GM23338 (cell line): ENCODE results near the gene AMZ1. TPM values are rescaled to one million over a fixed set of nuclear protein-coding genes. Genes with fewer than 3 reads are reported as not detected.

Source experiments
- ATAC-seq: fragments of 200-7000 bp; cut with Tn5 transposase; 3 replicates; pipeline ENCODE4 v1.9.1; 2020
- DNase-seq: peaks from one replicate; pipeline ENCODE4 v3.0.0-alpha.2; 2015; ENCODE audit warnings: low spot score
- H2AFZ ChIP-seq: fragments of 200-600 bp; sonication (generic); 2 replicates; pipeline ENCODE4 v1.8.0; 2016; ENCODE audit warnings: antibody characterized with exemption, mild to moderate bottlenecking, moderate library complexity
- H3F3A ChIP-seq: fragments of 200-600 bp; sonication (generic); replicated peaks from 2 replicates; pipeline ENCODE4 v1.8.0; 2017; ENCODE audit warnings: antibody characterized with exemption, mixed run types, low read depth
- H3K27ac ChIP-seq: fragments of 200-600 bp; sonication (generic); 2 replicates; pipeline ENCODE4 v1.6.1; 2016; ENCODE audit warnings: low read depth
- H3K27me3 ChIP-seq: fragments of 200-600 bp; sonication (generic); 2 replicates; pipeline ENCODE4 v1.8.0; 2016; ENCODE audit warnings: mild to moderate bottlenecking, mixed run types, moderate library complexity; ENCODE audit not compliant: insufficient read depth
- H3K36me3 ChIP-seq: fragments of 200-600 bp; sonication (generic); 2 replicates; pipeline ENCODE4 v1.8.0; 2016; ENCODE audit warnings: mild to moderate bottlenecking; ENCODE audit not compliant: insufficient read depth
- H3K4me1 ChIP-seq: fragments of 200-600 bp; sonication (generic); 2 replicates; pipeline ENCODE4 v1.8.0; 2016; ENCODE audit warnings: mild to moderate bottlenecking, moderate library complexity; ENCODE audit not compliant: insufficient read depth
- H3K4me2 ChIP-seq: fragments of 200-600 bp; sonication (generic); 2 replicates; pipeline ENCODE4 v1.7.1; 2017; ENCODE audit warnings: mixed run types
- H3K4me3 ChIP-seq: fragments of 200-600 bp; sonication (generic); 2 replicates; pipeline ENCODE4 v1.6.1; 2016; ENCODE audit warnings: mixed run types
- H3K79me2 ChIP-seq: fragments of 200-600 bp; sonication (generic); replicated peaks from 2 replicates; pipeline ENCODE4 v1.8.0; 2017; ENCODE audit warnings: mild to moderate bottlenecking; ENCODE audit not compliant: insufficient read depth
- H3K9me2 ChIP-seq: fragments of 200-600 bp; sonication (generic); 2 replicates; pipeline ENCODE4 v1.8.0; 2017; ENCODE audit not compliant: insufficient read depth
- H4K20me1 ChIP-seq: fragments of 200-600 bp; sonication (generic); replicated peaks from 2 replicates; pipeline ENCODE4 v1.8.0; 2017; ENCODE audit warnings: mild to moderate bottlenecking; ENCODE audit not compliant: insufficient read depth
- H3K27ac Mint-ChIP-seq: 2 replicates; pipeline ENCODE4 v1.8.0; 2020; ENCODE audit warnings: inconsistent platforms, mild to moderate bottlenecking, moderate library complexity, mixed read lengths
- H3K27me3 Mint-ChIP-seq: 3 replicates; pipeline ENCODE4 v1.8.0; 2022; ENCODE audit warnings: low read depth, mild to moderate bottlenecking, moderate library complexity, mixed read lengths, inconsistent platforms; ENCODE audit not compliant: insufficient read depth, poor library complexity
- H3K36me3 Mint-ChIP-seq: 3 replicates; pipeline ENCODE4 v1.8.0; 2021; ENCODE audit warnings: low read depth, mild to moderate bottlenecking, inconsistent platforms, moderate library complexity, mixed read lengths
- H3K4me1 Mint-ChIP-seq: 3 replicates; pipeline ENCODE4 v1.8.0; 2020; ENCODE audit warnings: mild to moderate bottlenecking, inconsistent platforms, mixed read lengths
- H3K4me3 Mint-ChIP-seq: 3 replicates; pipeline ENCODE4 v1.8.0; 2021; ENCODE audit warnings: moderate library complexity, mild to moderate bottlenecking, inconsistent platforms, mixed read lengths
- H3K9me3 Mint-ChIP-seq: 3 replicates; pipeline ENCODE4 v1.8.0; 2020; ENCODE audit warnings: moderate library complexity, mild to moderate bottlenecking, inconsistent platforms, mixed read lengths
- CREB1 ChIP-seq: fragments of 250-450 bp; sonication (Bioruptor Pico); IDR thresholded peaks from 2 replicates; pipeline ENCODE4 v1.5.0; 2020; ENCODE audit warnings: low read depth, mild to moderate bottlenecking, moderate library complexity
- NANOG ChIP-seq: IDR thresholded peaks from 2 replicates; pipeline ENCODE4 v1.6.1; 2016; ENCODE audit warnings: antibody characterized with exemption, borderline replicate concordance
- ZNF114 ChIP-seq: fragments of 250-450 bp; sonication (Bioruptor Pico); IDR thresholded peaks from 2 replicates; pipeline ENCODE4 v1.5.0; 2020; ENCODE audit warnings: mild to moderate bottlenecking, moderate library complexity
- polyA plus RNA-seq: library from polyadenylated mRNA; unstranded; fragments of >200 nt; fragmentation: Nextera tagmentation; extraction: Ambion mirVana; gene quantifications from 2 replicates; pipeline ENCODE4 v1.2.1, GENCODE V29; 2016
- total RNA-seq: library from RNA; depleted of rRNA; stranded (reverse); fragments of >200 nt; shearing (Covaris generic); gene quantifications from 2 replicates; pipeline ENCODE4 v1.2.3, GENCODE V29; 2014
- TF ChIP-seq, protein P1 (sequence below): IDR thresholded peaks from 2 replicates; pipeline ENCODE4 v1.6.1; 2016; ENCODE audit warnings: antibody characterized with exemption
- TF ChIP-seq, protein P2 (sequence below): fragments of 250-450 bp; sonication (Bioruptor Pico); IDR thresholded peaks from 2 replicates; pipeline ENCODE4 v1.5.0; 2020; ENCODE audit warnings: mild to moderate bottlenecking, moderate library complexity
- TF ChIP-seq, protein P3 (sequence below): IDR thresholded peaks from one replicate; pipeline ENCODE4 v1.6.1; 2018; ENCODE audit warnings: antibody characterized with exemption; ENCODE audit not compliant: unreplicated experiment

AMZ1 gene
- total and polyA plus RNA-seq, 2 experiments from 2014 or later, result 0.73 to 4.5 TPM

DNA sequence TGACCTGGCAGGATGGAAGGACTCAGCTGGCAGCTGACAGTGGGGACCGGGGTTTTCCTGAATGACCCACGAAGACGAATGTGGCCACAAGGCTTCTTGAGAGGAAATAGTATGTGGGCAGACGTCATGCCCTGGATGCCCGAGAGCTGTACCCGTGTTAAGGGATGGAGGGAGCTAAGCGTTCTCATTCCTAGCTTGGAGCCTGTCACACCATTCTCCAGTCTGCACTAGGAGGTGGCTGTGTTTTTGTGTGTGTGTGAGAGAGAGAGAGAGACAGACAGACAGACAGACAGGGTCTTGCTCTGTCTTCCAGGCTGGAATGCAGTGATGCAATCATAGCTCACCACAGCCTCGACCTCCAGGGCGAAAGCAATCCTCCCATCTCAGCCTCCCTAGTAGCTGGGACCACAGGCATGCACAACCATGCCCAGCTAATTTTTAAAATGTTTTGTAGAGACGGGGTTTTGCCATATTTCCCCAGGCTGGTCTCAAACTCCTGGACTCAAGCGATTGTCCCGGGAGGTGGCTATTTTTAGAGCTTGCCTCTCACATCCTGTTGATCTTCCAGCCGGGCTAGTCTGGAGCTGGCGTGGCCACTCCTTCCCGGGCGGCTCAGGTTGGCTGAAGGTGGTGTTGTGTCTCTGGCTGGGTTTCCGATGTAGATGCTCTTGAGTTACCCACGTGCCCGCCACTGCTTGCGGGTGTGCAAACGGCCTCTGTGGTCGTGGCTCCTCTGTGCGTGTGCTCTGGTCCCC, 2.1 kb downstream of the AMZ1 start:
- H3K9me3 Mint-ChIP-seq, result no peaks in the 10 kb centered on the region
- no peaks in the 10 kb centered on the region for H4K20me1 ChIP-seq
- no peak overlapping the region for H3K4me3 Mint-ChIP-seq
- TF ChIP-seq, protein P1, sequence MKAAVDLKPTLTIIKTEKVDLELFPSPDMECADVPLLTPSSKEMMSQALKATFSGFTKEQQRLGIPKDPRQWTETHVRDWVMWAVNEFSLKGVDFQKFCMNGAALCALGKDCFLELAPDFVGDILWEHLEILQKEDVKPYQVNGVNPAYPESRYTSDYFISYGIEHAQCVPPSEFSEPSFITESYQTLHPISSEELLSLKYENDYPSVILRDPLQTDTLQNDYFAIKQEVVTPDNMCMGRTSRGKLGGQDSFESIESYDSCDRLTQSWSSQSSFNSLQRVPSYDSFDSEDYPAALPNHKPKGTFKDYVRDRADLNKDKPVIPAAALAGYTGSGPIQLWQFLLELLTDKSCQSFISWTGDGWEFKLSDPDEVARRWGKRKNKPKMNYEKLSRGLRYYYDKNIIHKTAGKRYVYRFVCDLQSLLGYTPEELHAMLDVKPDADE, result no peak
- TF ChIP-seq ZNF114 (no peak), NANOG (no peak), CREB1 (CRISPR knock-in tag) (no peak)
- TF ChIP-seq, protein P2, sequence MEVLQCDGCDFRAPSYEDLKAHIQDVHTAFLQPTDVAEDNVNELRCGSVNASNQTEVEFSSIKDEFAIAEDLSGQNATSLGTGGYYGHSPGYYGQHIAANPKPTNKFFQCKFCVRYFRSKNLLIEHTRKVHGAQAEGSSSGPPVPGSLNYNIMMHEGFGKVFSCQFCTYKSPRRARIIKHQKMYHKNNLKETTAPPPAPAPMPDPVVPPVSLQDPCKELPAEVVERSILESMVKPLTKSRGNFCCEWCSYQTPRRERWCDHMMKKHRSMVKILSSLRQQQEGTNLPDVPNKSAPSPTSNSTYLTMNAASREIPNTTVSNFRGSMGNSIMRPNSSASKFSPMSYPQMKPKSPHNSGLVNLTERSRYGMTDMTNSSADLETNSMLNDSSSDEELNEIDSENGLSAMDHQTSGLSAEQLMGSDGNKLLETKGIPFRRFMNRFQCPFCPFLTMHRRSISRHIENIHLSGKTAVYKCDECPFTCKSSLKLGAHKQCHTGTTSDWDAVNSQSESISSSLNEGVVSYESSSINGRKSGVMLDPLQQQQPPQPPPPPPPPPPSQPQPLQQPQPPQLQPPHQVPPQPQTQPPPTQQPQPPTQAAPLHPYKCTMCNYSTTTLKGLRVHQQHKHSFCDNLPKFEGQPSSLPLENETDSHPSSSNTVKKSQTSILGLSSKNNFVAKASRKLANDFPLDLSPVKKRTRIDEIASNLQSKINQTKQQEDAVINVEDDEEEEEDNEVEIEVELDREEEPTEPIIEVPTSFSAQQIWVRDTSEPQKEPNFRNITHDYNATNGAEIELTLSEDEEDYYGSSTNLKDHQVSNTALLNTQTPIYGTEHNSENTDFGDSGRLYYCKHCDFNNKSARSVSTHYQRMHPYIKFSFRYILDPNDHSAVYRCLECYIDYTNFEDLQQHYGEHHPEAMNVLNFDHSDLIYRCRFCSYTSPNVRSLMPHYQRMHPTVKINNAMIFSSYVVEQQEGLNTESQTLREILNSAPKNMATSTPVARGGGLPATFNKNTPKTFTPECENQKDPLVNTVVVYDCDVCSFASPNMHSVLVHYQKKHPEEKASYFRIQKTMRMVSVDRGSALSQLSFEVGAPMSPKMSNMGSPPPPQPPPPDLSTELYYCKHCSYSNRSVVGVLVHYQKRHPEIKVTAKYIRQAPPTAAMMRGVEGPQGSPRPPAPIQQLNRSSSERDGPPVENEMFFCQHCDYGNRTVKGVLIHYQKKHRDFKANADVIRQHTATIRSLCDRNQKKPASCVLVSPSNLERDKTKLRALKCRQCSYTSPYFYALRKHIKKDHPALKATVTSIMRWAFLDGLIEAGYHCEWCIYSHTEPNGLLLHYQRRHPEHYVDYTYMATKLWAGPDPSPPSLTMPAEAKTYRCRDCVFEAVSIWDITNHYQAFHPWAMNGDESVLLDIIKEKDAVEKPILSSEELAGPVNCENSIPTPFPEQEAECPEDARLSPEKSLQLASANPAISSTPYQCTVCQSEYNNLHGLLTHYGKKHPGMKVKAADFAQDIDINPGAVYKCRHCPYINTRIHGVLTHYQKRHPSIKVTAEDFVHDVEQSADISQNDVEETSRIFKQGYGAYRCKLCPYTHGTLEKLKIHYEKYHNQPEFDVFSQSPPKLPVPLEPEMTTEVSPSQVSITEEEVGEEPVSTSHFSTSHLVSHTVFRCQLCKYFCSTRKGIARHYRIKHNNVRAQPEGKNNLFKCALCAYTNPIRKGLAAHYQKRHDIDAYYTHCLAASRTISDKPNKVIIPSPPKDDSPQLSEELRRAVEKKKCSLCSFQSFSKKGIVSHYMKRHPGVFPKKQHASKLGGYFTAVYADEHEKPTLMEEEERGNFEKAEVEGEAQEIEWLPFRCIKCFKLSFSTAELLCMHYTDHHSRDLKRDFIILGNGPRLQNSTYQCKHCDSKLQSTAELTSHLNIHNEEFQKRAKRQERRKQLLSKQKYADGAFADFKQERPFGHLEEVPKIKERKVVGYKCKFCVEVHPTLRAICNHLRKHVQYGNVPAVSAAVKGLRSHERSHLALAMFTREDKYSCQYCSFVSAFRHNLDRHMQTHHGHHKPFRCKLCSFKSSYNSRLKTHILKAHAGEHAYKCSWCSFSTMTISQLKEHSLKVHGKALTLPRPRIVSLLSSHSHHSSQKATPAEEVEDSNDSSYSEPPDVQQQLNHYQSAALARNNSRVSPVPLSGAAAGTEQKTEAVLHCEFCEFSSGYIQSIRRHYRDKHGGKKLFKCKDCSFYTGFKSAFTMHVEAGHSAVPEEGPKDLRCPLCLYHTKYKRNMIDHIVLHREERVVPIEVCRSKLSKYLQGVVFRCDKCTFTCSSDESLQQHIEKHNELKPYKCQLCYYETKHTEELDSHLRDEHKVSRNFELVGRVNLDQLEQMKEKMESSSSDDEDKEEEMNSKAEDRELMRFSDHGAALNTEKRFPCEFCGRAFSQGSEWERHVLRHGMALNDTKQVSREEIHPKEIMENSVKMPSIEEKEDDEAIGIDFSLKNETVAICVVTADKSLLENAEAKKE (CRISPR knock-in tag), result no peak
- TF ChIP-seq, protein P3, sequence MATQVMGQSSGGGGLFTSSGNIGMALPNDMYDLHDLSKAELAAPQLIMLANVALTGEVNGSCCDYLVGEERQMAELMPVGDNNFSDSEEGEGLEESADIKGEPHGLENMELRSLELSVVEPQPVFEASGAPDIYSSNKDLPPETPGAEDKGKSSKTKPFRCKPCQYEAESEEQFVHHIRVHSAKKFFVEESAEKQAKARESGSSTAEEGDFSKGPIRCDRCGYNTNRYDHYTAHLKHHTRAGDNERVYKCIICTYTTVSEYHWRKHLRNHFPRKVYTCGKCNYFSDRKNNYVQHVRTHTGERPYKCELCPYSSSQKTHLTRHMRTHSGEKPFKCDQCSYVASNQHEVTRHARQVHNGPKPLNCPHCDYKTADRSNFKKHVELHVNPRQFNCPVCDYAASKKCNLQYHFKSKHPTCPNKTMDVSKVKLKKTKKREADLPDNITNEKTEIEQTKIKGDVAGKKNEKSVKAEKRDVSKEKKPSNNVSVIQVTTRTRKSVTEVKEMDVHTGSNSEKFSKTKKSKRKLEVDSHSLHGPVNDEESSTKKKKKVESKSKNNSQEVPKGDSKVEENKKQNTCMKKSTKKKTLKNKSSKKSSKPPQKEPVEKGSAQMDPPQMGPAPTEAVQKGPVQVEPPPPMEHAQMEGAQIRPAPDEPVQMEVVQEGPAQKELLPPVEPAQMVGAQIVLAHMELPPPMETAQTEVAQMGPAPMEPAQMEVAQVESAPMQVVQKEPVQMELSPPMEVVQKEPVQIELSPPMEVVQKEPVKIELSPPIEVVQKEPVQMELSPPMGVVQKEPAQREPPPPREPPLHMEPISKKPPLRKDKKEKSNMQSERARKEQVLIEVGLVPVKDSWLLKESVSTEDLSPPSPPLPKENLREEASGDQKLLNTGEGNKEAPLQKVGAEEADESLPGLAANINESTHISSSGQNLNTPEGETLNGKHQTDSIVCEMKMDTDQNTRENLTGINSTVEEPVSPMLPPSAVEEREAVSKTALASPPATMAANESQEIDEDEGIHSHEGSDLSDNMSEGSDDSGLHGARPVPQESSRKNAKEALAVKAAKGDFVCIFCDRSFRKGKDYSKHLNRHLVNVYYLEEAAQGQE, result no peak
- H3K79me2 ChIP-seq, result no peaks in the 10 kb centered on the region
- H3K4me2 ChIP-seq, result no peak overlapping the region
- H3K27ac Mint-ChIP-seq, result no peak overlapping the region
- peaks cover 25% of the 10 kb centered on the region for H3K27me3 ChIP-seq
- no peaks in the 10 kb centered on the region; the same call in 1 of the 2 replicates for H3K4me1 ChIP-seq
- no peak overlapping the region for H3K27ac ChIP-seq
- no peaks in the 10 kb centered on the region for H3K36me3 Mint-ChIP-seq
- no peaks in the 10 kb centered on the region for H3K9me2 ChIP-seq
- peaks cover 13% of the 10 kb centered on the region for H3K4me1 Mint-ChIP-seq
- ATAC-seq (no peak), DNase-seq (no peak)
- H3F3A ChIP-seq, result 0 out of 2 replicates have a peak, but pooled peaks cover 9% of the 10 kb centered on the region
- no peak overlapping the region for H2AFZ ChIP-seq
- peaks cover 26% of the 10 kb centered on the region for H3K27me3 Mint-ChIP-seq
- no peak overlapping the region for H3K4me3 ChIP-seq
- H3K36me3 ChIP-seq, result no peaks in the 10 kb centered on the region
